Measurements from ENCODE around the gene LMNA. TPM values are rescaled to one million over a fixed set of nuclear protein-coding genes. Genes with fewer than 3 reads are reported as not detected.

The LMNA gene
- total and polyA plus RNA-seq, 10 of the 15 experiments (the other 5 are each of a cell fraction or from before 2014, with no cell fraction given) = 0.42 to 334 (median 81.1) TPM

GRCh38 chr1:156119503-156120209 lies 5.1 kb downstream of the LMNA start (continued):
- TF ChIP-seq PRDM15 (CRISPR knock-in tag; IDR thresholded peaks at IDR 0.05) (no peak), BCLAF1 (IDR thresholded peaks at IDR 0.05) (no peak), NR2C1 (IDR thresholded peaks at IDR 0.05) (no peak), ZNF207 (IDR thresholded peaks at IDR 0.05; ENCODE audit: borderline replicate concordance) (no peak), LARP7 (IDR thresholded peaks at IDR 0.05) (no peak), CEBPB (IDR thresholded peaks at IDR 0.05; ENCODE audit: borderline replicate concordance in 1 of 2, low read depth in 2 of 2, low read length in 2 of 2) (no peak), ZZZ3 (IDR thresholded peaks at IDR 0.05; ENCODE audit: control insufficient read depth, insufficient read length, low read depth) (no peak), RFX5 (IDR thresholded peaks at IDR 0.05; ENCODE audit: low read depth, low read length) (no peak), POLR2AphosphoS2 (IDR thresholded peaks at IDR 0.05; ENCODE audit: low read depth, low read length) (no peak), MXI1 (IDR thresholded peaks at IDR 0.05; ENCODE audit: low read depth, low read length) (no peak)

All from GM12878 (cell line).